Neural cell (in vitro differentiated cells): ENCODE data around the gene WDTC1.

Source experiments
- CTCF ChIP-seq: fragments of 450-650 bp; IDR thresholded peaks from 2 replicates; pipeline ENCODE4 v1.5.1; 2014; ENCODE audit warnings: antibody characterized with exemption, mild to moderate bottlenecking, moderate library complexity; ENCODE audit not compliant: poor library complexity, severe bottlenecking
- MXI1 ChIP-seq: fragments of 450-650 bp; conservative IDR thresholded peaks from 2 replicates; pipeline ENCODE4 v1.6.1; 2014; ENCODE audit warnings: antibody characterized with exemption, mild to moderate bottlenecking; ENCODE audit not compliant: poor library complexity, severe bottlenecking
- POLR2AphosphoS5 ChIP-seq: IDR thresholded peaks from 2 replicates; pipeline ENCODE4 v1.6.1; 2012

- TF ChIP-seq POLR2AphosphoS5: no peak
- no peak for TF ChIP-seq MXI1
- TF ChIP-seq CTCF: no peak
These were observed 64.4 kb downstream of the WDTC1 start for GRCh38 chr1:27298632-27299384.
